GM19372 (cell line): ENCODE data around the gene PLEKHM2.

Source experiments
- ATAC-seq: cut with Tn5 transposase; IDR thresholded peaks from one replicate; pipeline ENCODE4 v1.9.1; 2021; ENCODE audit warnings: mild to moderate bottlenecking, low read depth, moderate library complexity; ENCODE audit not compliant: unreplicated experiment

PLEKHM2 gene

DNA sequence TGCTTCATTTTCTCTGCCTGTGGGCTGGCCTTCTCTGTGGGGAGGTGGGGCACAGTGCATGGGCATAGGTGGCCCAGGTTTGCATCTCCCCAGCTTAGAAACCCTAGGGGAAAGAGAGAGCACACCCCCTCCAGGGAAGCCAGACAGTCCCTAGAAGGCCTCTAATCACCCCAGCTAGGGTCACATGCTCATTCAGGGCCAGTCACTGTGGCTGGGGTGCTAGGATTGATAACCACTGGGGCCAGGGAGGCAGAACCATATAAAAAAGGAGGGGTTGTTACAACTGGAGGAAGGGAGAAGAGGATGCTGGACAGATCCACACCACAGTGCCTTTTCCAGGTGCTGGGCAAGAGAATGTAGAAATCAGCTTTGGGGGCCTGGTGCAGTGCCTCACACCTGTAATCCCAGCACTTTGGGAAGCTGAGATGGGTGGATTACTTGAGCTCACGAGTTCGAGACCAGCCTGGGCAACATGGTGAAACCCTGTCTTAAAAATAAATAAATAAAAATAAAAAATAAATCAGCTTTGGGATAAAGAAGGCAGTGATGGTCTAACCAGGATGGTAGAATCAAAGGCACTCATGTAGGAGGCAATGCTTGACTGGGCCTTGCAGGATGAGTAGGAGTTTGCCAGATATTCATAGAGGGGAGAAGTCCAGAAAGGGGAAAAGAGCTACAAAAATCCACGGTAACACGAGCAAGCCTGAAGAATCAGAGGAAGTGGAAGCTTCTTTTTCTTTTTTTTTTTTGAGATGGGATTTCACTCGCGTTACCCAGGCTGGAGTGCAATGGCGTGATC lies 94.0 kb downstream of the PLEKHM2 start:
- no peak for ATAC-seq
